DMS79 treated with DMSO at 0.1 percent for 48 hours (cell line): ENCODE data around the gene TTC33.
"Not testable (repeated sequence)": the region's sequence is repeated elsewhere in the genome, so short reads cannot be mapped to it uniquely, and the experiment has no call there.

ENCODE experiments used
- DNase-seq: peaks from one replicate; lab custom pipeline; 2025; lab: John Stamatoyannopoulos, UW

The TTC33 gene

DNA sequence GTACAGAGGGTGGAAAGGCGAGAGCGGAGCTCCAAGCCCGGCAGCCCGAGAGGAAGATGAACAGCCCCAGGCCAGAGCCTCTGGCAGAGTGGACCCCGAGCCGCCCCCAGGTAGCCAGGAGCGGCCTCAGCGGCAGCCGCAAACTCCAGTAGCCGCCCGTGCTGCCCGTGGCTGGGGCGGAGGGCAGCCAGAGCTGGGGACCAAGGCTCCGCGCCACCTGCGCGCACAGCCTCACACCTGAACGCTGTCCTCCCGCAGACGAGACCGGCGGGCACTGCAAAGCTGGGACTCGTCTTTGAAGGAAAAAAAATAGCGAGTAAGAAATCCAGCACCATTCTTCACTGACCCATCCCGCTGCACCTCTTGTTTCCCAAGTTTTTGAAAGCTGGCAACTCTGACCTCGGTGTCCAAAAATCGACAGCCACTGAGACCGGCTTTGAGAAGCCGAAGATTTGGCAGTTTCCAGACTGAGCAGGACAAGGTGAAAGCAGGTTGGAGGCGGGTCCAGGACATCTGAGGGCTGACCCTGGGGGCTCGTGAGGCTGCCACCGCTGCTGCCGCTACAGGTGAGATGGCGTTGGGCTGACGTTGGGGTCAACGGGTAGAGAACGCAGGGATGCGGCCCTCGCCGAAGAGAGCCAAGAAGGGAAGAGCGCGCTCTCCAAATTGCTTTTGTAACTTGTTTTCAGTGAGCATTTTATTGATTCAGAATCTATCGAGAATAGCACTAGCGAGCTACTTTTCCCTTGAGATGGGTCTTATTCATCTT, 75.7 kb downstream of the TTC33 start, which contains the start of gene PTGER4:
Gene PTGER4, plus strand, starts transcription at position 3 of the 769 bp plus-strand sequence. CDS start 1,079 bp downstream, outside the sequence.
- DNase-seq: no peak

DNA sequence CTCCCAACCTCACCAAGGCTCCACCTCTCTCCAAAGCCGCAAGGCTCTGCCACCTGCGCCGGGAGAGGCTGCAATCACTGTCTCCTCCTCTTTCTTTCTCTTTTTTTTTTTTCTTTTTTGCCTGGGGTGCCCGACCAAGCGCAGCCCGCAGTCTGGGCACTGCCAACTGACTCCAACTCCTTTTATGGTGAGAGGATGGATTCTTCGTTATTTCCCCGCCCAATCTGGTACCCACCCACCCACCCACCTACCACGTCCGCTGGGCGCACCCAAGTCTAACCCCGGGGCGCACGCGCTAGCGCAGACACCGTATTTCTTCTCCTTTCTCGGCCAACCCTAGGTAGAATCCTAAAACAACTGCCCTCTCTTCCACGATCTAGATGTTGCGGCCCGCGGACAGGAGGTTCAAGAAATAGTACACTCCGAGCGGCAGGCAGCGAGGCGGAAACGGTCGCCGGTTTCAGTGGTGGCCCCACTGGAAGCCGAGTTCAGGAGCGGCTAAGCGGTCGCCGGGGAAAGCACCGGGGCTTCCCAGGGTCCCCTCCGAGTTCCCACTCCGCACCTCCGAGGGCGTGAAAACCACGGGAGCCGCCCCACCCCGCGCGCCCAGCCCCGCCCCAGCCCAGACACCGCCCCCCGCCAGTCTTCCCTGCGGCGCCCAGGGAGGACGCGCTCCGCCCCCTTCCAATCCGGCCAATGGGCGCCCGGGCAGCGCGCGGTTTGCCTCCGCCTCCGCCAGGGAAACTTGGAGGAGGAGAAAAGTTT, 76.4 kb downstream of the TTC33 start:
- peak; percentile 25 for DNase-seq

DNA sequence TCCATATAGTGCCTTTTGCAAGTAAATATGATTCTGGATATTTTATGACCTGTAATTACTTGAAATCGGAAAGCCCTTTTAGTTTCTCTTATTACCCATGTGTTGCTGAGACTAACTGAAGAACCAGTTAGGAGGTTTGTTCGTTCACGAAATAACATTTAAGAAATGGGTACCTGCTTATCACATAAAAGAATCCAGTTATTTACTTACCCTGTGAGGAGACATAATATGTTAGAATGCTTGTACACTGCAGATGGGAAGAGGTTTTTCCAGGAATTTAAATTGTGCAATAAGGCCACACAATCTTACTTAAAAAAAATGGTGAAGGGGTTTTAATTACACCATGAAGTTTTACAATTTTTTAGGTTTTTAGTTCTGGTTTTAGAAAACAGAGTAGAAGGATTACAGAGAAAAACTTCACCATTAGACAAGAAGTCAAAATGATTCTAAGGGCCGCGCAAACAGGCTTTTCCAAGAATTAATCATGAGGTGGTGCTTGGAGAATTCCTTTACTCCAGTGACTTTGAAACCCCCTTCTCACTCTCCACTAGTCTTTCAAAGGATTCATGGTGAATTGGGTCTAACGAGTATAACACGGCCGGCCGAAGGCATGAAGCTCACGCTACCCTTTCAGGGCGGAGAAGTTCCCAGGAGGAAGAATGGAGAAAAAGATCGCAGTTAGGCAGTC, 77.2 kb downstream of the TTC33 start:
- DNase-seq: no peak

GRCh38 chr5:40678026-40678425, 77.7 kb downstream of the TTC33 start:
- no peak for DNase-seq

- no peak for DNase-seq
Observed at GRCh38 chr5:40677456-40677855, 78.3 kb downstream of the TTC33 start.

- DNase-seq: no peak
Observed at GRCh38 chr5:40676613-40677343, 79.0 kb downstream of the TTC33 start.

- no peak for DNase-seq
Observed at GRCh38 chr5:40675396-40676133, 80.2 kb downstream of the TTC33 start.

DNA sequence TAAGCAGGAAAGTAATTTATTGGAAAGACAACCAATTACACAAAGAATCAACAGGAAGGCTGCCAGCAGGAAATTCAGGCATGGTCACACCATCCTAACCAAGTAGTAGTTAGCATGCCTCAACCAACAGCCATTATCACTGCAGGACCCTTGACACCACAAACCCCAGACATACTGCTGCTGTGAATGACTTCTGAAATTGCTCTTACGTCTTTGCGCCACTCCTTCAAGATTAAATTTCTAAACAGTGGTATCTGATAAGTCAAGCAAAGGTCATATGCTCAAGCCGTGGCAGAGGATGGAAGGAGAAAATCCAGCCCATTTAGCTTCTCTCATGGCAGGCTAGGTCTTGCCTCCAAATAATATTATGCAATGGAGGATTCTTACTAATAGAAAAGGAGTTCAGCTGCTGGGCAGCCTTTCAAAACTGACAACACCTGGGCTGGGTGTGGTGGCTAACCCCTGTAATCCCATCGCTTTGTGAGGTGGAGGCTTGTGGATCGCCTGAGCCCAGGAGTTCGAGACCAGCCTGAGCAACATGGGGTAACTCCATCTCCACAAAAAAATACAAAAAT, 81.0 kb downstream of the TTC33 start:
- DNase-seq: no peak

GRCh38 chr5:40672425-40672824, 83.3 kb downstream of the TTC33 start:
- no peak for DNase-seq

DNA sequence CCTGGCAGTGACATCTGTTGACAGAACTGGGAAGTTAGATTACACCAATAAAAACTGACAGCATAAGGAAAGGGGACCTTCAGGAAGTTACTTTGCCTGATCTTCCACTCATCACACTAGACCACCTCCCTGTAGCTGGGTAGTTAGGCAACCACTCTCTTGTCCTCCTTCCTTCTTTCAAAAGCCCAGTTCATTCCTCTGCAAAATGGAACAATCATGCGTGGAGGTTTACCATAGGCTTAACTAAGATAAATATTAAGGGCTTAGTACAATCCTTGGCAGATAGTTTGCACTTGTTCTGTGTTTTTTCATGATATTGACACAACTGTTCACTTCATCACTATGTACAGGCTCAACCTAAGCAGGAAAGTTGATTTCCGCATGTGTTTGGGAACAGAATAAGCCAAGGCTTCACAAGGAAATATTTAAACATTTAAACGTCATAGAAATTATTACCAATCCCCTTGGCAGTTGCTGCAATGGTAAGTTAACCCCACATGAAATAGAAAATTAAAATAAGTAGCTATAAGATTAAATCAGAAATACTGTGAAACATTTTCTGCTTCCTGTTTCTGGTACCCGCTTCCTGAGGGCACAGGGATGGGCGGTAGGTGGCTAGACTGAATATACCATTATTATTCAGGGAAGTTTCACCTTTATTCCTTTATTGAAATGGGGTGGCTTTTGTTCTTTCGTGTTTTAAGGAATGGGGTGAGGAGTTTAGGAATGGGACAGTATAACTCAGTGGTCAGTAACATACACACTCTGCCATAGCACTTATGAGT, 86.0 kb downstream of the TTC33 start:
- no peak for DNase-seq

DNA sequence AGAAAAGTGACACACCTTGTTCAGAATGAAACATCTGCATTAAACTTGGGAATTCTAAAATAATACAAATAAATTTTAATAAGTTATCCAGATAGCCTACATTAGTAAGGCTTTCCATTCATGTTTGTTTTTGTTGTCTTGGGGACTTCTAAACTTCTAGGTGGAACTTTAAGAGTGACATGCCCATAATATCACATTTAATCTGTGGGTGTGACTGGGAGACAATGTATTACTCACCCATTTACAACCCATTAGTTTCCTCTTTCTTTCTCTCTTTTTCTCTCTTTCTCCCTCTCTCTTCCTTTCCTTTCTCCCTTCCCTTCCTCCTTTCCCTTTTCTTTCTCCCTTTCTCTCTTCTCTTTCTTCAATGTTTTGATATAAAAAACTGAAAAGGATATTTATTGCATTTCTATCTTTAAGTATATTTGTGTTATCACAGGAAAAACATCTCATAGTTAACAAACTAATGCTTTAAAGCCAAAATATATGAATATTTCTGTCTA, 88.5 kb downstream of the TTC33 start:
- DNase-seq: no peak

DNA sequence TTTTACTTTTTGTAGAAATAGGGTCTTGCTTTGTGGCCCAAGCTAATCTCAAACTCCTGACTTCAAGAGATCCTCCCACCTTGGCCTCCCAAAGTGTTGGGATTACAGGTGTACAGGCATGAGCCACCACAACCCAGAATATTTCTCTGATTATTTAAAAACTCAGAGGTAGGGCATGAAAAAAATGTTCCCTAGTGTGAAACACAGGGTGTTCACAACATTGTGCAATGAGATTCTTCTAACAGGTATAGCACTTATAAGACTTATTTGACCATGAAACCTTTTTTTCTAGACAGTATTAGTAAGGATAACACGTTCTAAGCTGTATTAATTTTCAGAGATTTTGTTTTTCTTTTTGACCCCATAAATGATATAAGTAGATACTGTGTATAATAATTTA, 89.1 kb downstream of the TTC33 start:
- DNase-seq: no peak

- no peak for DNase-seq
Observed at GRCh38 chr5:40665635-40666298, 90.0 kb downstream of the TTC33 start.

- DNase-seq: no peak
Observed at GRCh38 chr5:40660751-40661150, 95.0 kb downstream of the TTC33 start.

DNA sequence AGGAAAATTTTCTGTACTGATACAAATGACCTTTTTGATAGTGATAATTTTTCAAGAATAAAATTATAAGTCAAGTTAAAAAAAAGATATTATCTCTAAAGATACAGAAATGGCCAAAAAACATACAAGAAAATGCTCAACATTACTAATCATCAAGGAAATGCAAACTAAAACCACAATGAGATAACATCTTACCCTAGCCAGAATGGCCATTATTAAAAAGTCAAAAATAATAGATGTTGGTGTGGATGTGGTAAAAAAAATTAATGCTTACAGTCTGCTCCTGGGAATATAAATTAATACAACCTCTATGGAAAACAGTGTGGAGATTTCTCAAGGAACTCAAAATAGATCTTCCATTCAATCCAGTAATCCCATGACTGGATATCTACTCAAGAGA, 99.0 kb downstream of the TTC33 start:
- DNase-seq: no peak

DNA sequence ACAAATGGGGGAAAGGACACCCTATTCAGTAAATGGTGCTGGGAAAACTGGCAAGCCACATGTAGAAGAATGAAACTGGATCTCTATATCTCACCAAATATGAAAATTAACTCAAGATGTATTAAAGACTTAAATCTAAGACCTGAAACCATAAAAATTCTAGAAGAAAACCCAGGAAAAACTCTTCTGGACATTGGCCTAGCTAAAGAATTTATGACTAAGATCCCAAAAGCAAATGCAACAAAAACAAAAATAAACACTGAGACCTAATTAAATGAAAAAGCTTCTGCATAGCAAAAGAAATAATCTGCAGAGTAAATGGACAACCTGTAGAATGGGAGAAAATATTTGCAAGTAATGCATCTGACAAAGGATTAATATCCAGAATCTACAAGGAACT, 99.7 kb downstream of the TTC33 start:
- DNase-seq: not testable (repeated sequence)

DNA sequence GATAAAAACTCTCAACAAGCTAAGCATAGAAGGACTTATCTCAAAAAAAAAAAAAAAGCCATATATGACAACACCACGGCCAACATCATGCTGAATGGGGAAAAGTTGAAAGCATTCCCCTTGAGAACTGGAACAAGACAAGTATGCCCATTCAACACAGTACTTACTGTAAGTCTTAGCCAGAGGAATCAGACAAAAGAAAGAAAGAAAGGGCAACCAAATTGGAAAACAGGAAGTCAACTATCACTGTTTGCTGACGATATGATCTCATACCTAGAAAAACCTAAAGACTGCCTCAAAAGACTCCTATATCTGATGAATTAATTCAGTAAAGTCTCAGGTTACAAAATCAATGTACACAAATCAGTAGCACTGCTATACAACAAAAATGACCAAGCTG, 100.6 kb downstream of the TTC33 start:
- DNase-seq: no peak

- DNase-seq: no peak
Observed at GRCh38 chr5:40654377-40654991, 101.3 kb downstream of the TTC33 start.
